Measurements from ENCODE around the gene LRRC8B.
A peak's percentile ranks its signal among the peaks of the same experiment; 100 is the strongest.
"Not testable (repeated sequence)": the region's sequence is repeated elsewhere in the genome, so short reads cannot be mapped to it uniquely, and the experiment has no call there.

The LRRC8B gene

DNA sequence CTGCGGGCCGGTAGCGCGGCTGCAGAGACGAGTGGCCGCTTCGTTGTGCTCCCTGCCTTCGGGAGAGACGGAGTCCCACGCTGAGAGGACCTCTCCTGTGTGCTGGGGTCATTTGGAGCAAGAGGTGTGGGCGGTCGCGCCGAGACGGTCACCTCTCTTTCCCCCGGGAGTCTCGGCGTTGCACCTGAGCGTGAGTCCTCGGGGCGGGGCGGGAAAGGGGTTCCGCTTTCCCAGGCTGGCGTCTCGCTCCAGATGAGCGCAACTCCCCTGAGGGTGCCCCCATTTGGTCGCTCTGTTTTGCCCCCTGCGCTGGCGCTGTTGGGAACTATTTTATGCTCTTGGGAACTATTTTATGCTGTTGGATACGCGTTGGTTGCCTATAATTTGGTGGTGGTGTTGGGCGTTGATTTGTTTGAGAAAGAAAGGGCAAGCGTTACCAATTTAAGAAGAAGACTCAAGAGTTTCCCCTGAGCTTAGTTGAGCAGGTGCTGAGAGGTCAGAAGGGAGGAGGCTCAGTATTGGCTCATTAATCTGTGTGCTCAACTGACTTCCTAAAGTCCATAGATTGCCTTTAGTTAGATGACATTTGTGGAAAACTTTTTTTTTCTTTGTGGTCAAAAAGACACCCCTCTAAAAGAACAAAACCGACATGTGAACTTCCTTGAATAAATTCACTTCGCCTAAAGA is 683 bp downstream of the LRRC8B start:
- DNase-seq (ENCODE audit: low spot score): peak; percentile 56

GRCh38 chr1:89527256-89527655 is 2.6 kb downstream of the LRRC8B start:
- no peak for DNase-seq (ENCODE audit: low spot score)

DNA sequence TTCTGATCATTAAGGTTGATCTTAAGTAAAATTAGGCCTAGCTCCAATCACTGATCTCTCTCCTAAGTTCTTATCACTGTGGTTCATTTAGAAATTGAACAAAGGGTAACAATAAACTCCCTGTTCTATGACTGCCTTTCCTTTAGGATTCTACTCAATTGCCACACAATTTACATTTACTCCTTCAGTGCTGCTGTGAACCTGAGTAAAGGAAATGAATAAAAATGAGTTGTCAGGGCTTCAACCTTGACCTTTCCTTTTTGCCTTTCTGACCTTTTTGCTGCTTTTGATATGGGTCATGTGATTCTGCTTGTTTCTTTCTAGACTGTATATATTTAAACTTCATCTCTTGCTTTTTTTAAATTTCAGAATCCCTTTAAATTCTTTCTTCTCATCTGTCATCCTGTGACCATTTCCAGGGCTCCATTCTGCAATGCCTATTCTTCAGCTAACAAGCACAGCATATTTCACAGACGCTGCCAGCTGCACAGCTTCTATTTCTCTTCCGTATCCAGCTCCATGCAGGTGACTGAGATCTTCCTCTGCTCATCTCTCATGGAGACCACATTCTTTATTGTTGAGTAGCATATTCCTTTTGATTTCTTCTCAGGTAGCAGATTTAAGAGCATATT is 3.2 kb downstream of the LRRC8B start:
- DNase-seq (ENCODE audit: low spot score): no peak

DNA sequence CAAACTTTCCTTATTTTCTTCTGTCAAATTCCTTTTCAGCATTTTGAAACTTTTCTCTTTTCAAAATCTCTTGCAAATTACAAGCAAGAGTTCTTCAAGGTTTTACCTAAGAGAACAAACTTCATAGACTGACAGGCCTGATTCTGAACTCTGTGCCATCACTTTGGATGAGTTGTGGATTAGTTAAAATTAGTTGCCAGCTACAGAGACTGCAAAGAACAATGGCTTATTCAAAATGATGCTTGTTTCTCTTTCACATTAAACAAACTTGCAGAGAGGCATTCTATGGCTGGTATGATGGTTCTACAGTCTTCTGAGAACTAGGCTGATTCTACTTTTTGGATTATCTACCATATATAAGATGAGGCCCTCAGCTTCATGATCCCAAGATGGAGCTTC is 3.8 kb downstream of the LRRC8B start:
- DNase-seq (ENCODE audit: low spot score): no peak

GRCh38 chr1:89529196-89529595 is 4.6 kb downstream of the LRRC8B start:
- no peak for DNase-seq (ENCODE audit: low spot score)

GRCh38 chr1:89530444-89531089 is 5.9 kb downstream of the LRRC8B start:
- no peak for DNase-seq (ENCODE audit: low spot score)

- no peak for DNase-seq (ENCODE audit: low spot score)
These were observed 7.0 kb downstream of the LRRC8B start for GRCh38 chr1:89531480-89532139.

GRCh38 chr1:89532228-89532627 is 7.6 kb downstream of the LRRC8B start:
- DNase-seq (ENCODE audit: low spot score): no peak

DNA sequence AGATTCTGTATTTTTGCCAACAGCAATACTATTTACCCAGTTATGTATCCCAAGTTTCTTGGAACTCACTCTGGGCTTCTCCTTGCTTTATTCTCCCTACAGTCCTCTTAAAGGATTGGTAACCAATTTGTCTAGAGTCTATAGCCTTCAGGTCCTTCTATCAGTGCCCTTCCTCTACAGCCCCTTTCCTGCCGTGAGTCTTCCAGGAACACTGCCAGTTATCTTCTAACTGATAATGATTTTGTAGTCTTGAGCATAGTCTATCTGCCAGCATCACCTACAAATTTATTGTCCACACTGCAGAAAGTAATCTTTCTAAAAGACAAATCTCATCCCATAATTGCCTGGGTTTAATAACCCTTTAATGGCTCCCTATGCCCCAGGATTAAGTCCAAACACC is 8.2 kb downstream of the LRRC8B start:
- DNase-seq (ENCODE audit: low spot score): no peak

- DNase-seq (ENCODE audit: low spot score): no peak
These were observed 10.9 kb downstream of the LRRC8B start for GRCh38 chr1:89535537-89535936.

GRCh38 chr1:89536555-89537341 is 12.1 kb downstream of the LRRC8B start:
- DNase-seq (ENCODE audit: low spot score): no peak

GRCh38 chr1:89538361-89538760 is 13.7 kb downstream of the LRRC8B start:
- peak; percentile 36 for DNase-seq (ENCODE audit: low spot score)

DNA sequence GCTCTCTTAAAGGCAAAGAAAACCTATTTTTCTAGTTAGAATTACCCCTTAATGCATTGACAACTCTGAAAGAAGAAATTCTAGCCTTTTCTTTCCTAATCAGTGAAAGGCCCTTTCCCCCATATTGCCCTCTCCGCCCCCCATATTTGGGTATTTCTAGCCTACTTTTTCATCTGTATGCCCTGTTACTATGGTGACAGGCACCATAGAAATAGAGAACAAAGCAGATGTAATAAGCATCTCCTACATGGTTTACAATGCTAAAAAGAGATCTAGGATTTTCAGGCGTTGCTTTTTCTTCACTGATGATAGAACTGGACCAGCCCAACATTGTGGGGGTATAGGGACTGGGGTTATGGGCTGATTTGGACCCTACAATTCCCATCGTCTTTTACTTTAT is 14.5 kb downstream of the LRRC8B start:
- DNase-seq (ENCODE audit: low spot score): no peak

- DNase-seq (ENCODE audit: low spot score): no peak
These were observed 15.9 kb downstream of the LRRC8B start for GRCh38 chr1:89540406-89540970.

- no peak for DNase-seq (ENCODE audit: low spot score)
These were observed 17.7 kb downstream of the LRRC8B start for GRCh38 chr1:89542345-89542744.

DNA sequence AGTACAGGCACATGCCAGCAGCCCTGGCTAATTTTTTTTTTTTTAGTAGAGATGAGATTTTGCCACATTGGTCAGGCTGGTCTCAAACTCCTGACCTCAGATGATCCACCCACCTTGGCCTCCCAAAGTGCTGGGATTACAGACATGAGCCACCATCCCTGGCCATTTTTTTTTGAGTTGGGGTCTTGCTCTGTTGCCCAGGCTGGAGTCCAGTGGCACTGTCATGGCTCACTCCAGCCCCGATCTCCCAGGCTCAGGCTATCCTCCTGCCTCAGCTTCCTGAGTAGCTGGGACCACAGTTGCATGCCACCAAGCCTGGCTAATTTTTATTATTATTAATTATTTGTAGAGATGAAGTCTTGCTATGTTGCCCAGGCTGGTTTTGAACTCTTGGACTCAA is 19.0 kb downstream of the LRRC8B start:
- DNase-seq (ENCODE audit: low spot score): not testable (repeated sequence)

DNA sequence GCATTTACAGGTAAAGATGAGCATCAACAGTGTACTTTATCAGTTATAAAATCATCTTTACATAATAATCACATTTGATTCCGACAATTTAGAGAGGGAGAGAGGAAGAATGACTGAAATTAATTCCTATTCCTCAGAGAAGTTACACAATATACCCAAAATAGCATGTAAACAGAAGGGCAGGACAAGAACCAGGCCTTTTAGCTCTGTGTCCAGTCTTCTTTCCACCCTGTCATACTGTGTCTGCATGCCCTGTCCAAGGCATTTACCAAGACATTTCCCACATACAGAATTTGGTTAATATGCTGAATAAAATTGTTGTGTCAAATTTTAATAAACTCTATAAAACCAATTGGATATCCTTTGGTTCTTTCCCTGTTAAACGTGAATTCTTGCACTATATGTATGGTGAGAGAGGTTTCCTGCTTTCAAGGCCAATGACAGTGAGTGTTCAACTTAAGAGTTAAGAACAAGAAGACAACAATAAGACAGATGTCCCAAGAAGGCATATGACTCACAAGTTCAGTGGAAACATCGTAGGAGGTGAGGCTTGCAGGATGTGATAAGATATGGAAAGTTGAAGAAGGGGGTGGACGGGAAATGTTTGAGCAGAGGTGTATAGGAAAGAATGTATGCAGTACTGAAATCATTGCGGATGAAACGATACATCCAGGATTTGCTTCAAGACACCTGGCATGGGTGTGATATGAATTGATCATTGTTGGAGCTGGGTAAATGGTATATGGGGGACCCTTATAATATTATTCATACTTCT is 20.8 kb downstream of the LRRC8B start:
- DNase-seq (ENCODE audit: low spot score): peak; percentile 21

- peak; percentile 25 for DNase-seq (ENCODE audit: low spot score)
These were observed 21.7 kb downstream of the LRRC8B start for GRCh38 chr1:89546082-89546889.

DNA sequence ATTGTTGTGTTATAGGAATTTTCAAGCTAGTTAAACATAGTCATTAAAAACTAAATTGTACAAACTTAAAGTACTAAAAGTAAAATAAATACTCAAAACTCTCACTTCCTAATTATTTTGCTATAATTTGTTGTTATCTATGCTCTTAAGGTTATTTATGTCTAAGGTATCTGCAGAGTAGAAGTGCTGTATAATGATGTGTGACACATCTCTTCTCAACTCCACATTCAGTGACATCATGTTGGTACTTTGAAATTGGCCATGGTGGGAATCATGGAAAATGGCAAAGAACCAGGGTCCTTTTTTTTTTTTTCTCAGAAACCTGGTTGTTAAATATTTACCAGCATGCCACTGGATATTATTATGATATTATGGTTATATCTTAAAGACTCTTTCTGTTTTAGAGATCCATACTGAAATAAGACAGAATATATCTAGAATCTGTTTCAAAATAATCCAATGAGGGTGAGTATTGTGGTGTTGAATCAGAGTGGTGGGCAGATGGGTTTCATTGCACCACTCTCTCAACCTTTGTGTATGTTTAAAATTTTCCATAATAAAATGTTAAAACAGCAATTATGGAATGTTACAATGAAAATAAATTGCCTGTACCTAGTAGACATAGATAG is 22.4 kb downstream of the LRRC8B start:
- DNase-seq (ENCODE audit: low spot score): no peak
